ENCODE measurements around the gene WWTR1. TPM values are rescaled to one million over a fixed set of nuclear protein-coding genes. Genes with fewer than 3 reads are reported as not detected.

The WWTR1 gene
- total and polyA plus RNA-seq, 2 donors (not counting 3 experiments of a cell fraction or from before 2014, with no cell fraction given) = 210 to 341 TPM

GRCh38 chr3:149551500-149551899 lies 106.3 kb downstream of the WWTR1 start:
- Histone ChIP-seq H2AFZ (ENCODE audit: low read depth, low read length) (no peak overlapping the region), H3K4me3 (replicated peaks in 1 of 3; ENCODE audit: insufficient read depth in 1 of 3, low read depth in 1 of 3, low read length in 3 of 3) (no peak overlapping the region), H3K9ac (replicated peaks; ENCODE audit: extremely low read depth, insufficient read depth, low read length) (no peak overlapping the region), H4K20me1 (replicated peaks; ENCODE audit: control insufficient read depth, extremely low read depth, insufficient read depth, low read length) (no peaks in the 10 kb centered on the region), H3K4me2 (ENCODE audit: insufficient read depth, low read length) (no peak overlapping the region), H3K4me1 (ENCODE audit: control insufficient read depth, extremely low read depth, insufficient read depth, low read length) (peaks cover 56% of the 10 kb centered on the region), H3K36me3 (ENCODE audit: control insufficient read depth in 2 of 2, extremely low read depth in 1 of 2, insufficient read depth in 2 of 2, low read length in 2 of 2) (peaks cover 8 to 21% of the 10 kb centered on the region in 2 experiments), H3K27ac (ENCODE audit: insufficient read depth, low read depth, low read length) (no peak overlapping the region), H3K9me1 (replicated peaks; ENCODE audit: control insufficient read depth, extremely low read depth, insufficient read depth, low read length) (no peaks in the 10 kb centered on the region), H3K79me2 (ENCODE audit: control insufficient read depth, insufficient read depth, low read length) (peaks cover 85% of the 10 kb centered on the region), H3K9me3 (replicated peaks; ENCODE audit: control insufficient read depth, insufficient read depth, low read length) (no peaks in the 10 kb centered on the region), H3K27me3 (ENCODE audit: control insufficient read depth in 2 of 2, insufficient read depth in 2 of 2, low read length in 2 of 2) (no peaks in the 10 kb centered on the region)
- dilution Hi-C loops (cut with MboI; ENCODE audit: extremely low pct_ligation_motif_present, low sequenced_read_pairs) (no loop called here), intact Hi-C loops (cut with micrococcal nuclease) (no loop called here)
- BruUV-seq (replicated peaks) = no TSS peak
- DNase-seq (ENCODE audit: low read depth, low spot score) = no peak
- ChIA-PET CTCF (no interaction called here), POLR2A (no interaction called here)
- TF ChIP-seq MYC (IDR thresholded peaks at IDR 0.05; ENCODE audit: low read depth, low read length) (no peak), GATA2 (IDR thresholded peaks at IDR 0.05; ENCODE audit: insufficient read depth, insufficient read length, low read depth, low read length) (no peak), JUN (IDR thresholded peaks at IDR 0.05; ENCODE audit: borderline replicate concordance, insufficient read depth, insufficient read length, low read depth) (no peak), EZH2 (IDR thresholded peaks at IDR 0.05; ENCODE audit: borderline replicate concordance, low read depth, low read length, severe bottlenecking) (no peak), CTCF (IDR thresholded peaks at IDR 0.05; ENCODE audit: extremely low read depth in 1 of 2, insufficient read depth in 1 of 2, low read depth in 1 of 2, low read length in 2 of 2) (no peak), POLR2A (IDR thresholded peaks at IDR 0.05; ENCODE audit: low read depth, low read length) (no peak), MAX (IDR thresholded peaks at IDR 0.05; ENCODE audit: insufficient read depth, insufficient read length) (no peak), FOS (IDR thresholded peaks at IDR 0.05; ENCODE audit: borderline replicate concordance, insufficient read depth, low read length) (no peak), POLR2AphosphoS5 (IDR thresholded peaks at IDR 0.05; ENCODE audit: insufficient read depth, low read depth, low read length) (no peak)
- no peak for FAIRE-seq
